ENCODE measurements around the gene OPCML. TPM values are rescaled to one million over a fixed set of nuclear protein-coding genes. Genes with fewer than 3 reads are reported as not detected.

OPCML gene
- total RNA-seq, 2 donors from 2014 or later: under 0.01 TPM; not detected in 1

DNA sequence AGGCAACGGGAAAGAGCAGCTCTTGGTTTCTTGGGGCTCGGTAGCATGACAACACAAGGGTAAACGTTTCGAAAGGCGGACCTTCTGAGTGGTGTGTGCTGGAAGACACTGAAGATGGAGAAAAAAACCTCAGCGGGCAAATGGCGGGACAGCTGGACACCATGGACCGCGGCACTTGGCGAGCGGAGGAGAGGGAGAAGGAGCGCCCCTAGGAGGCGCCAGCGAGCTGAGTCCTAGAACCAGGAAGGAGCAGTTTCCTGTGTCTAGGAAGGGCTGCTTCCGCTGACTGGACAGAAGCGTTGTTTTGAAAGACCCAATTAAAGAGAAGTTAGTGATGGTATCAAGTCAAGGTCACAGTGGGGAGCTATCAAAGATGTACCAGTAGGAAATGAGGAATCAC is 44.0 kb upstream of the OPCML start:
- 62 to 84% methylated on average over 16 of the region's 16 CpGs for WGBS, 2 donors
- ATAC-seq (no peak), DNase-seq (no peak)
- intact Hi-C loops (cut with DNase I): no loop called here
- Histone ChIP-seq H3K27ac (no peak overlapping the region), H3K27me3 (no peaks in the 10 kb centered on the region), H3K36me3 (replicated peaks in 1 of 2; ENCODE audit: insufficient read depth in 1 of 2, low read depth in 2 of 2) (no peaks in the 10 kb centered on the region), H3K4me1 (no peaks in the 10 kb centered on the region), H3K9me3 (no peaks in the 10 kb centered on the region), H3K4me3 (no peak overlapping the region)
- no peak for TF ChIP-seq POLR2A (IDR thresholded peaks at IDR 0.05)
- TF ChIP-seq, protein P1, sequence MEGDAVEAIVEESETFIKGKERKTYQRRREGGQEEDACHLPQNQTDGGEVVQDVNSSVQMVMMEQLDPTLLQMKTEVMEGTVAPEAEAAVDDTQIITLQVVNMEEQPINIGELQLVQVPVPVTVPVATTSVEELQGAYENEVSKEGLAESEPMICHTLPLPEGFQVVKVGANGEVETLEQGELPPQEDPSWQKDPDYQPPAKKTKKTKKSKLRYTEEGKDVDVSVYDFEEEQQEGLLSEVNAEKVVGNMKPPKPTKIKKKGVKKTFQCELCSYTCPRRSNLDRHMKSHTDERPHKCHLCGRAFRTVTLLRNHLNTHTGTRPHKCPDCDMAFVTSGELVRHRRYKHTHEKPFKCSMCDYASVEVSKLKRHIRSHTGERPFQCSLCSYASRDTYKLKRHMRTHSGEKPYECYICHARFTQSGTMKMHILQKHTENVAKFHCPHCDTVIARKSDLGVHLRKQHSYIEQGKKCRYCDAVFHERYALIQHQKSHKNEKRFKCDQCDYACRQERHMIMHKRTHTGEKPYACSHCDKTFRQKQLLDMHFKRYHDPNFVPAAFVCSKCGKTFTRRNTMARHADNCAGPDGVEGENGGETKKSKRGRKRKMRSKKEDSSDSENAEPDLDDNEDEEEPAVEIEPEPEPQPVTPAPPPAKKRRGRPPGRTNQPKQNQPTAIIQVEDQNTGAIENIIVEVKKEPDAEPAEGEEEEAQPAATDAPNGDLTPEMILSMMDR (IDR thresholded peaks at IDR 0.05): no peak

DNA sequence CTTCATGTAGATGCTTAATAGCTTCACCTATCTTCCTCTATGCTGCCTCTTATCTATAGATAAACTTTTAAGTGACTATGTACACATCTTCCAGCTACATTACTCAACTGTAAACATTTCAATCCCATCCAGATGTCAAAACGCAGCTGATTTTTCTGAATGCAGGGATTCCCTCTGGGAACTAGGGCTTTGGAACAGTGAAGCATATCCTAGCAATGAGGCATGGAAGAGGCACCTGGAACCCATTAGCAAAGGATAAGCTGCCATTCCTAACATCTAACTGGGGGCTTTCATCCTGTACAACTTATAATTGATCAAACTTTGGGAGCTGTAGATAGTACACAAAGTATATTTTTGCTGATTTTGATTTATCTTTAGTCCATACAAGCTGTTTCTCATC is 40.8 kb upstream of the OPCML start:
- intact Hi-C loops (cut with DNase I): no loop called here
- DNase-seq: no peak
- no peak for TF ChIP-seq POLR2A (IDR thresholded peaks at IDR 0.05)
- TF ChIP-seq, protein P1 (IDR thresholded peaks at IDR 0.05): no peak
- Histone ChIP-seq H3K36me3 (replicated peaks in 1 of 2; ENCODE audit: insufficient read depth in 1 of 2, low read depth in 2 of 2) (no peaks in the 10 kb centered on the region), H3K4me1 (no peaks in the 10 kb centered on the region), H3K4me3 (no peak overlapping the region), H3K9me3 (no peaks in the 10 kb centered on the region), H3K27ac (no peak overlapping the region), H3K27me3 (no peaks in the 10 kb centered on the region)
- ATAC-seq: no peak
- WGBS, 2 donors: 4 to 6% methylated on average over 1 of the region's 1 CpG

DNA sequence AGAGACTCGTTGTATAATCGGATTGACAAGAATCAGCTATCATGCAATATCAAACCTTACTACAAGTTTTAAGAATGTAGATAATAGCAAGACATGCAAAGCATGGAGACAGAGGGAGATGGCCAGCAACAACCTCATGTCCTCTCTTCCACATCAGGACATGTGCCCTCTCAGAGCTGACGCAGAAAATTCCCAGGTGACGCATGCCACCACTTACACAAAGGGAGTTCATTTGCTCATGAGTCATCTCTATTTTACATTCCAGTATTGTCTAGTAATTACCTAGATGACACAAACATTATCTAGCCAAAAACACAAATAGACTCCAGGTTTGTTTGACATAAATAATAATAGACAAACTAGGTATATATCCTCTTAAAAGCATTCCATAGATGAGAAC is 38.1 kb upstream of the OPCML start:
- no peaks in the 10 kb centered on the region for H3K4me1 ChIP-seq
- H3K4me3 ChIP-seq: no peak overlapping the region
- H3K27ac ChIP-seq: no peak overlapping the region
- no peaks in the 10 kb centered on the region for H3K36me3 ChIP-seq (replicated peaks in 1 of 2; ENCODE audit: insufficient read depth in 1 of 2, low read depth in 2 of 2)
- DNase-seq (no peak), ATAC-seq (no peak)
- 68% methylated on average over 4 of the region's 4 CpGs for WGBS, 2 donors
- no peaks in the 10 kb centered on the region for H3K9me3 ChIP-seq
- intact Hi-C loops (cut with DNase I): no loop called here
- TF ChIP-seq, protein P1 (IDR thresholded peaks at IDR 0.05): no peak
- TF ChIP-seq POLR2A (IDR thresholded peaks at IDR 0.05): no peak
- no peaks in the 10 kb centered on the region for H3K27me3 ChIP-seq

DNA sequence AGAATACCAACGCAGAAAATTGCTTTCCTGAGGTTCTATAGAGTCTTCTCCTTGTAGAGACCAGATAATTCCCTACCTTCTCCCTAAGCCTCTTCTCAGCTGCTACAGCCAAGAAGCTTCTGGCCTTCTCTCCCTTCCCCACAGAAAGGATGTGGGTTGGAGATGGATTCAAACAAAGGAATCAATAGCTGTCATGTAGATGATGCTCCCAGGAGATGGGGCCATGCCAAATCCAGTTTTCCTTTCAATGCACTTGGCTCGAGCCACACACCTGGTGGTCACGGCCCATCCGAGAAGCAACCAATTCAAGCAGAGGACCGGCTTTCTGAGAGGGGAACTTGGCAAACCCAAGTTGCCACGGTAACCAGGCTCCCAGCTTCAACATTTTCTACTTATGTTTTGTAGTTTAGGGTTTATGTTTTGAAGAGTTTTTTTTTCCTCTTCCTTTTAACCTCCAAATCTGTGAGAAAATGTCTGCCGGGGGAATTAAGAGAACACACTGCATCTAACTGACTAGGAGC is 31.3 kb upstream of the OPCML start:
- WGBS, 2 donors: 60 to 62% methylated on average over 7 of the region's 7 CpGs
- DNase-seq: no peak
- Histone ChIP-seq H3K4me3 (no peak overlapping the region), H3K36me3 (replicated peaks in 1 of 2; ENCODE audit: insufficient read depth in 1 of 2, low read depth in 2 of 2) (no peaks in the 10 kb centered on the region), H3K27ac (no peak overlapping the region), H3K27me3 (no peaks in the 10 kb centered on the region), H3K9me3 (no peaks in the 10 kb centered on the region), H3K4me1 (no peaks in the 10 kb centered on the region)
- TF ChIP-seq, protein P1 (IDR thresholded peaks at IDR 0.05): no peak
- no peak for TF ChIP-seq POLR2A (IDR thresholded peaks at IDR 0.05)
- no peak for ATAC-seq
- intact Hi-C loops (cut with DNase I): no loop called here

DNA sequence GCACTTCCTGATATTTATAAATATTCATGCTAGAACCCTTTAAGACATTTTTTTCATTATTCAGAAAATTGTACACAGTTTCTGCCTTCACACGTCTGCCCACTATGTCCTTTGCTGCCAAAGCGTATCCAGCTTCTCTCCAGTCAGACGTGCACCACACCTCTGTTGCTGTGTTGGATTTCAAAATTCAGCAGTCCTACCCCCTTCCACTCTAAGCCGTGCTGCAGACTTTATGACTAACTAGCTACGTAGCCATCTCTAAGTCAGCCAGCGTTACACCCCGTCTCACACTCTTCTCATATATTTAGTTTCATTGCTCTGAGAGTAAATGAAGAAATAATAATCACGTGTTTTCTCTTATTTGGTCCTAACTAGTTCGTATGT is 28.2 kb upstream of the OPCML start:
- H3K36me3 ChIP-seq (replicated peaks in 1 of 2; ENCODE audit: insufficient read depth in 1 of 2, low read depth in 2 of 2): no peaks in the 10 kb centered on the region
- H3K4me3 ChIP-seq: no peak overlapping the region
- TF ChIP-seq, protein P1 (IDR thresholded peaks at IDR 0.05): no peak
- H3K9me3 ChIP-seq: no peaks in the 10 kb centered on the region
- no peaks in the 10 kb centered on the region for H3K4me1 ChIP-seq
- H3K27ac ChIP-seq: no peak overlapping the region
- no peak for DNase-seq
- intact Hi-C loops (cut with DNase I): no loop called here
- no peak for ATAC-seq
- 32 to 43% methylated on average over 9 of the region's 9 CpGs for WGBS, 2 donors
- no peaks in the 10 kb centered on the region for H3K27me3 ChIP-seq
